Activated CD8-positive, alpha-beta memory T cell treated with anti-CD3 and anti-CD28 coated beads for 1 hour (primary cell): Measurements from ENCODE around the gene NOX5.

Experiments used
- DNase-seq, 2 donors: peaks; one replicate each; pipeline ENCODE4 v3.0.0-alpha.2; 2020; ENCODE audit warnings: low read depth in 1 of 2; ENCODE audit errors: extremely low read depth in 1 of 2

The NOX5 gene

DNA sequence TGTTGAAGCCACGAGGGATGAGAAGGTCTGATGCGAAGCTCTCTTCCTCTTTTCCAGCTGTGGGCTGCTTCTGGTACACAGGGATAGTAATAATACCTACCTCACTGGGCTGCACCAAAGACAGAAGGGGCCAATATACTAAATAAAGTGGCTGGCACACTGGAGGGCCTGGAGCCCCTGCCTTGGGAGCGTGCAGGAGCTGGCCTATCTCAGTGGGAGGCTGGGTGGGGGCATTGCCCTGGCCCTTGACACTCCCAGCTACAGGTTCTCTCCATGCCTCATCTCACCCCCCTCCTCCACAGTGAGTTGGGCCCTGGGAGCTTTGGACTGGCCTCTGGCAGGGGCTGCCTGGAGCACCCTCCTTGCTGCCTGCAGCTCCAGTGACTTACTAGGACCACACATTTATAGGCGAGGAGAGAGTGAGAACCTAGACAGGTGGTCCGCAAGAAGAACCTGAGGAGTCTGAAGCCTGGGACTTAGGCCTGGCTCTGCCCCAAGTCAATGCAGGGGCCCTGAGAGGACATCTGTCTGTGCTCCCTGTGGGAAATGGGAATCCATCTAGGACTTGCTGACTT is 1.6 kb downstream of the NOX5 start:
- no peak for DNase-seq

- no peak for DNase-seq
Measured at GRCh38 chr15:69017978-69018377, 3.5 kb downstream of the NOX5 start.

DNA sequence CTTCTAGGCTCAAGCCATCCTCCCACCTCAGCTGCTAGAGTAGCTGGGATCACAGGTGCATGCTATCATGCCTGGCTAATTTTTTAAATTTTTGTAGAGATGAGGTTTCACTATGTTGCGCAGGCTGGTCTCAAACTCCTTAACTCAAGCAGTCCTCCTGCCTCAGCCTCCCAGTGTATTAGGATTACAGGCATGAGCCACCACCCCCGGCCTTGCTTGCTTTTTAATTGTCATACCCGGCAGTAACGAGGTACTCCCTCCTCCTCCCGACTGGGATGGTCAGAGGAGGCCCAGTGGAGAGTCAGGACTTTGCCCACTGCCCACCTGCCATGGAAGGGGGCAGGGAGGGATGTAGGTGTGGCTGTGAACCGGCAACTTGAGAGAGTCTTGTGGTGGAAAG is 4.5 kb downstream of the NOX5 start:
- DNase-seq = no peak

- DNase-seq = no peak
Measured at GRCh38 chr15:69021895-69022294, 7.4 kb downstream of the NOX5 start.

- no peak for DNase-seq
Measured at GRCh38 chr15:69025320-69025719, 10.8 kb downstream of the NOX5 start.

DNA sequence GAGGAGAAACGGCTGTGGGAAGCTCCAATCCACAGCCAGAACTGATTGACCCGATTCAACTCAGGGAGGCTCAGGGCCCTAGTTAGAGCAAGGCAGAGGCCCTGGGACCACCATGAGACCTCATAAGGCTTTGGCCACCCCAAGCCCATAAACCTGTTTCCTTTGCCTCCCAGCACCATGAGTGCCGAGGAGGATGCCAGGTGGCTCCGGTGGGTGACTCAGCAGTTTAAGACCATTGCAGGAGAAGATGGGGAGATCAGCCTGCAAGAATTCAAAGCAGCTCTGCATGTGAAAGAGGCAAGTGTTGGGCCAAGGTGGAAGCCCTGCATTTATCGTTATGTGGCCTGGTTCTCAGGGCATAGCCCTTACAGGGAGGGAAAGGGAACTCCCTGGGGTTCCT is 11.9 kb downstream of the NOX5 start:
- no peak for DNase-seq

GRCh38 chr15:69027976-69028518 is 13.6 kb downstream of the NOX5 start:
- DNase-seq = no peak

DNA sequence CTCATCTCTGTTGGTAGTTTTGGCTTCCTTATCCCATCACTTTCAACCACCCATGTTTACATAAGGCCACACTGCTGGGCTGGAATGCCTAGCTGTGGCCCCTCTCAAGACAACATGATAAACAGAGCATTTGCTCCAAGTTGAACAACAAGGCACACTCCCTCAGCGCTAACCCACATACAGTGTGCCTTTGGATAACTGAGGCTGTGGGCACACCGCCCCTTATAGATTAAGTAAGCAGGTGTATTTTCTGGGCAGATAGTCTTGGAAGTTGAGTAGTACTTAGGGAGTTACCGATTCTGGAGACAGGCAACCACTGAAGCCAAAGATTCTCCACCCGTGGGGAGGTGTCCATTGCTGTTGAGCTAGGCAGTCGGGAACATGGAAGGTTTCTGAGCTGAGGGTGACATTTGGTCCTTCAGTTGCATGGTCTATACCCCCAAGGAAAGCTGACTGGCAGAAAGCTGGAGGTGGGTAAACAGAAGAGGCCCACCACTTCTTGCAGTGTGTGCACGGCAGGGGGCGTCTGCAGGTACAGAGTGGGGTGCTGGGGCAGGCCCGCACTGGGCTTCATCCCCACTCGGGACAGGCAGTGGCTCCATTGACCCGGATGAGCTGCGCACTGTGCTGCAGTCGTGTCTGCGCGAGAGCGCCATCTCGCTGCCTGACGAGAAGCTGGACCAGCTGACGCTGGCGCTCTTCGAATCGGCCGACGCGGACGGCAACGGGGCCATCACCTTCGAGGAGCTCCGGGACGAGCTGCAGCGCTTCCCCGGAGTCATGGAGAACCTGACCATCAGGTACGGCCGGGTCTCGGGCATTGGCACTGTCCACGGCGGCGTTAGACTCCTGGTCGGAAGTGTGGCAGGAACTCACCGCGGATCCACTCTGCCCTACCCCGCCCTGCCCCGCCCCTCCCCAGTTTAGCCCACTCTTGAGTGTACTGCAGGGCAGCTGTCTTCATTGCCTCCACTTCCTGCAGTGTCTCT is 16.8 kb downstream of the NOX5 start:
- DNase-seq = peak in 1 of 2 donors; percentile 11

- no peak for DNase-seq
Measured at GRCh38 chr15:69032031-69032430, 17.5 kb downstream of the NOX5 start.

- DNase-seq = no peak
Measured at GRCh38 chr15:69032703-69033373, 18.3 kb downstream of the NOX5 start.

DNA sequence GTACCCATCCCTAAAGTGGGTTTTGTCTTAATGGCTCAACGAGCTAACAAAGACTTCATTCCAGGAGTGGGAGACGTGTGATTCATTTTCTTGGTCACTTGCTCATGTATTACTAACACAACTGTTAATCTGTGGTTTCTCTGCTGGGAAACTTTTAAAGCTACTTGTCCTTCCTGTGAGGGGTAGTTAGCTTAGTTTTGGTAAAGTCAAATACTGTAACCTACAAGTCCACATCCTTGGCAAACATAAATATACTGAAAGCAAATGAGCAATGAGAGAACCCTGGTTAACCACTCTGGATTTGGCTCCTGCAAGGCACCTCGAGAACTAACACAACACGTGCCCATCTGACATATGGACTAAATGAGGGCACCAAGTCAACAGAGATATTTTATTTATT is 19.9 kb downstream of the NOX5 start:
- no peak for DNase-seq

- no peak for DNase-seq
Measured at GRCh38 chr15:69035205-69035917, 20.9 kb downstream of the NOX5 start.

DNA sequence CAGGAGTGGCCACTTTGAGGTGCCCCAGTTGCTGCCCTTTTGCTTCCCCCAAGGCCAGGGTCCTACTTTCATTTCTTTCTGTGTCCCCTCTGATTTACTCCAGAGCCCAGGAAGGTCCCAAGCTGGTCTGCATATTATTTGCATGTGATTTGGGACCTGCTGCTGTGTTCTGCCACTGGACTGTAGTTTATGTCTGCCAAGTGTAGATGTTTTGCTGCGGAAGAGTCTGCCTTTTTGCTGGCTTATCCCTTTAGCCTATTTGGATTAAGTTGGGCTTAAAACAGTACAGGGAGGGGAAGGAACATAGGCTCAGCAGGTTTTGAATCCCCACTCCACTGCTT is 21.4 kb downstream of the NOX5 start:
- DNase-seq = no peak

DNA sequence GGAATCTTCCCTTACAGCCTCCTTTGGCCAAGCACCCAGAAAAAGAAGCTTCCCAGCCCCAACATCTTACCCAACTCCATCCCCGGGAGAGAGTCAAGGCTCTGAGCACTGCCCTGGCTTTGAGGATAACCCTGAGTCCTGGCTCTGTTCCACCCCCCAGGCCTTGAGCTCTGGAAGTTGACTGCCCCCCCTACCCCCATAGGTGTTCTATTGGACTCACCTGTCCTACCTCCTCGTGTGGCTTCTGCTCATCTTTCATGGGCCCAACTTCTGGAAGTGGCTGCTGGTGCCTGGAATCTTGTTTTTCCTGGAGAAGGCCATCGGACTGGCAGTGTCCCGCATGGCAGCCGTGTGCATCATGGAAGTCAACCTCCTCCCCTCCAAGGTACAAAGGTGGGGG is 22.3 kb downstream of the NOX5 start:
- no peak for DNase-seq

- DNase-seq = no peak
Measured at GRCh38 chr15:69037482-69037881, 23.0 kb downstream of the NOX5 start.

- no peak for DNase-seq
Measured at GRCh38 chr15:69037977-69038376, 23.5 kb downstream of the NOX5 start.

DNA sequence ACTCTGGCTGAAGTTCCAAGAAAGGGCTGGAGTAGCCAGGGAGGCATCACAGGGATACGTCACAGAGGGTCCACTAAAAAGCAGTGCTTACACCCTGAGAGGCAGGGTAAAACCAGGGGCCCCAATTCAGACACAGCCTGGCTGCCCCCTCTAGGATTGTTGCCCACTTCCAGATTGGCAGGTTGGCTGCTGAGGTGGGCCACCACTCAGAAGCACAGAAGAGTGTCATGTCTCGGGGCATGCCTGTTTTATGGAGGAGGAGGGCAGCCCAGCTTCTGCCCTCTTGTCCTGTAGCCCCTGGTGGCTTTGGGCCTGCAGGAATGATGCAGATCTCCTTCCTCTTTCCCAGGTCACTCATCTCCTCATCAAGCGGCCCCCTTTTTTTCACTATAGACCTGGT is 24.0 kb downstream of the NOX5 start:
- no peak for DNase-seq

- no peak for DNase-seq
Measured at GRCh38 chr15:69039516-69040225, 25.2 kb downstream of the NOX5 start.

DNA sequence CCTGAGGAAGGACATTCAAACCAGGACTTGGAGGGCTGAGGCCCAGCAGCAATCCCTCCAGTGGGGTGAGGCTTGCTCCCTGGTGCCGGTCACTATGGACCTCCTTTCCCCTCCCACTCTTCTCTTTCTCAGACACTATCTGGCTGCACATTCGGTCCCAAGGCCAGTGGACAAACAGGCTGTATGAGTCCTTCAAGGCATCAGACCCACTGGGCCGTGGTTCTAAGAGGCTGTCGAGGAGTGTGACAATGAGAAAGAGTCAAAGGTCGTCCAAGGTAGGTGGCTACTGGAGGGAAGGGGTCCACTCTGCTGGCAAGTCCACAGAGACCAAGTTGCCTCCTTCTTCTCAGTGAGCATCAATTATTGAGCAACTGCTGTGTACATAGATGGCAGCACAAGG is 28.0 kb downstream of the NOX5 start:
- DNase-seq = no peak

DNA sequence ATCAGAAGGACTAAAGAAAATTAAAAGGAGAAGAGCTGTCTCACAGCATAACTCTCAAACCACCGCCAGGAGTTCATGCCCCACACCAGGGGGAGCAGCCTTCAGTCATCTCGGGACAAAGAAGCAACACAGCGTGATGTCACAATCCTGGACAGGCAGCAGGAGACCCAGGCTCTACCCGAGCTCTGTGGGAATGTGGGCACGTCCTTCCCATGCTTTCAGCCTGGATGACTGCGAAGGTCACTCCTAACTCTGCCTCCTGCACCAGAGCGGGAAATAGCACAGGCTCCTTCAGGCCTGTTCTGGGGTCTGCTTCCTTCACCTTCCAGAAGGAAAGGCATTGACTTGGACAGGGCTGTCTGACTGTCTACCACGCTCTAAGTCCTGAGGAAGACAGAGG is 31.3 kb downstream of the NOX5 start:
- DNase-seq = no peak
